ENCODE results near the gene ACSL1. TPM values are rescaled to one million over a fixed set of nuclear protein-coding genes. Genes with fewer than 3 reads are reported as not detected.
A peak's percentile ranks its signal among the peaks of the same experiment; 100 is the strongest.

ACSL1 gene
- total RNA-seq, 2 donors from 2014 or later: 23.3 to 80.4 TPM

- peaks cover 13% of the 10 kb centered on the region for H3K4me1 ChIP-seq
- no peaks in the 10 kb centered on the region for H3K9me3 ChIP-seq
- H3K36me3 ChIP-seq: no peaks in the 10 kb centered on the region
- no peak overlapping the region for H3K4me3 ChIP-seq
- intact Hi-C loops (cut with DNase I): no loop called here
- TF ChIP-seq, protein P1, sequence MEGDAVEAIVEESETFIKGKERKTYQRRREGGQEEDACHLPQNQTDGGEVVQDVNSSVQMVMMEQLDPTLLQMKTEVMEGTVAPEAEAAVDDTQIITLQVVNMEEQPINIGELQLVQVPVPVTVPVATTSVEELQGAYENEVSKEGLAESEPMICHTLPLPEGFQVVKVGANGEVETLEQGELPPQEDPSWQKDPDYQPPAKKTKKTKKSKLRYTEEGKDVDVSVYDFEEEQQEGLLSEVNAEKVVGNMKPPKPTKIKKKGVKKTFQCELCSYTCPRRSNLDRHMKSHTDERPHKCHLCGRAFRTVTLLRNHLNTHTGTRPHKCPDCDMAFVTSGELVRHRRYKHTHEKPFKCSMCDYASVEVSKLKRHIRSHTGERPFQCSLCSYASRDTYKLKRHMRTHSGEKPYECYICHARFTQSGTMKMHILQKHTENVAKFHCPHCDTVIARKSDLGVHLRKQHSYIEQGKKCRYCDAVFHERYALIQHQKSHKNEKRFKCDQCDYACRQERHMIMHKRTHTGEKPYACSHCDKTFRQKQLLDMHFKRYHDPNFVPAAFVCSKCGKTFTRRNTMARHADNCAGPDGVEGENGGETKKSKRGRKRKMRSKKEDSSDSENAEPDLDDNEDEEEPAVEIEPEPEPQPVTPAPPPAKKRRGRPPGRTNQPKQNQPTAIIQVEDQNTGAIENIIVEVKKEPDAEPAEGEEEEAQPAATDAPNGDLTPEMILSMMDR (IDR thresholded peaks at IDR 0.05): no peak
- no peaks in the 10 kb centered on the region for H3K27me3 ChIP-seq
- H3K27ac ChIP-seq: peak overlapping the region; percentile 23
- H3K9ac ChIP-seq (ENCODE audit: low read depth in 2 of 2, low read length in 2 of 2): no peak overlapping the region
- no peak for DNase-seq
These were observed 21.9 kb downstream of the ACSL1 start for GRCh38 chr4:184803874-184804273.

GRCh38 chr4:184803133-184803532 lies 22.6 kb downstream of the ACSL1 start:
- H3K27ac ChIP-seq: no peak overlapping the region
- DNase-seq: no peak
- TF ChIP-seq, protein P1 (IDR thresholded peaks at IDR 0.05): no peak
- H3K9me3 ChIP-seq: no peaks in the 10 kb centered on the region
- no peaks in the 10 kb centered on the region for H3K36me3 ChIP-seq
- peaks cover 8% of the 10 kb centered on the region for H3K4me1 ChIP-seq
- no peaks in the 10 kb centered on the region for H3K27me3 ChIP-seq
- intact Hi-C loops (cut with DNase I): no loop called here
- no peak overlapping the region for H3K4me3 ChIP-seq
- H3K9ac ChIP-seq (ENCODE audit: low read depth in 2 of 2, low read length in 2 of 2): no peak overlapping the region

GRCh38 chr4:184802697-184803015 lies 23.1 kb downstream of the ACSL1 start:
- Histone ChIP-seq H3K36me3 (no peaks in the 10 kb centered on the region), H3K9ac (ENCODE audit: low read depth in 2 of 2, low read length in 2 of 2) (no peak overlapping the region), H3K27me3 (no peaks in the 10 kb centered on the region), H3K4me1 (peaks cover 5% of the 10 kb centered on the region), H3K4me3 (no peak overlapping the region), H3K27ac (no peak overlapping the region), H3K9me3 (no peaks in the 10 kb centered on the region)
- no peak for DNase-seq
- TF ChIP-seq, protein P1 (IDR thresholded peaks at IDR 0.05): no peak
- intact Hi-C loops (cut with DNase I): no loop called here

GRCh38 chr4:184801781-184802696 lies 23.7 kb downstream of the ACSL1 start:
- Histone ChIP-seq H3K4me3 (no peak overlapping the region), H3K9ac (ENCODE audit: low read depth in 2 of 2, low read length in 2 of 2) (no peak overlapping the region), H3K4me1 (peaks cover 5% of the 10 kb centered on the region), H3K36me3 (no peaks in the 10 kb centered on the region), H3K9me3 (no peaks in the 10 kb centered on the region), H3K27ac (no peak overlapping the region), H3K27me3 (no peaks in the 10 kb centered on the region)
- DNase-seq: no peak
- intact Hi-C loops (cut with DNase I): no loop called here
- TF ChIP-seq, protein P1 (IDR thresholded peaks at IDR 0.05): no peak

DNA sequence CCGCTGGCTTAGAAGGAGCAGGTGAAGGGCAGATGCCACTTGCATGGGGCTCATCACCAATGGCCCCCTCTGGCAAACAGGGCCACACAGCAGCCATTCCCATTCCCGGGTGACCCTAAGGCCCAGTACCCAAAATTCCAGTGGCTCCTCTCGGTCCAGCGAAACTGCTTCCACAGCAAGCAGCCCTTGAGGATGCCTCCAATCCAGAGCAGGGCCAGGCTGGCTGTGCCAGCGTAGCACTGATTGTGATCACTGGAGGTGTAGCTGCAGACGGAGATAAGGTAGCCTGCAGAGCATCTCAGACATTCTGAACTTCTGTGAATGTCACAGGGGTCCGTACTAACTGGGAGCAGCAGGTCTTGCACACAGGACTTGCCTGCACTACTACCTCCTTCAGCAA lies 27.3 kb downstream of the ACSL1 start:
- no peaks in the 10 kb centered on the region for H3K9me3 ChIP-seq
- TF ChIP-seq, protein P1 (IDR thresholded peaks at IDR 0.05): no peak
- no peak overlapping the region for H3K4me3 ChIP-seq
- intact Hi-C loops (cut with DNase I): no loop called here
- H3K27ac ChIP-seq: no peak overlapping the region
- no peaks in the 10 kb centered on the region for H3K36me3 ChIP-seq
- H3K4me1 ChIP-seq: no peaks in the 10 kb centered on the region
- no peak for DNase-seq
- H3K27me3 ChIP-seq: no peaks in the 10 kb centered on the region
- no peak overlapping the region for H3K9ac ChIP-seq (ENCODE audit: low read depth in 2 of 2, low read length in 2 of 2)
